Right lobe of liver (tissue), 6 donors: Measurements from ENCODE around the gene ZNF837. TPM values are rescaled to one million over a fixed set of nuclear protein-coding genes. Genes with fewer than 3 reads are reported as not detected.
A peak's percentile ranks its signal among the peaks of the same experiment; 100 is the strongest.

Source experiments
- ATAC-seq, 4 donors: fragments of 200-7000 bp; cut with Tn5 transposase; one replicate each; pipeline ENCODE4 v1.9.1; 2020; ENCODE audit warnings: mild to moderate bottlenecking in 4 of 4, moderate library complexity in 4 of 4
- DNase-seq, 3 donors: peaks; one replicate each; pipeline ENCODE4 v3.0.0-alpha.2; 2020
- H3K27ac ChIP-seq, 3 donors: fragments of 200-600 bp; one replicate each; pipeline ENCODE4 v1.8.0; 2022
- H3K27me3 ChIP-seq, 2 donors: fragments of 200-600 bp; one replicate each; pipeline ENCODE4 v1.8.0; 2022
- H3K36me3 ChIP-seq, 4 donors: fragments of 200-600 bp; sonication (generic) in 1 of 4; one replicate each; pipeline versions ENCODE4 v1.5.1 to v1.8.0; 2017 to 2022; ENCODE audit warnings: control low read depth in 1 of 4
- H3K4me1 ChIP-seq, 4 donors: fragments of 200-600 bp; sonication (generic) in 1 of 4; one replicate each; pipeline versions ENCODE4 v1.5.1 to v1.8.0; 2017 to 2022; ENCODE audit warnings: control low read depth in 1 of 4
- H3K4me3 ChIP-seq, 3 donors: fragments of 200-600 bp; one replicate each; pipeline ENCODE4 v1.8.0; 2022
- H3K9me3 ChIP-seq, 4 donors: fragments of 200-600 bp; sonication (generic) in 1 of 4; one replicate each; pipeline versions ENCODE4 v1.5.1 to v1.8.0; 2017 to 2022; ENCODE audit warnings: control low read depth in 1 of 4
- CTCF ChIP-seq, 4 donors: fragments of 200-600 bp in 3 of 4; fragments of 450-650 bp in 1 of 4; IDR thresholded peaks; one replicate each; pipeline versions ENCODE4 v1.5.1 to v1.8.0; 2016 to 2022; ENCODE audit warnings: antibody characterized with exemption in 4 of 4, mild to moderate bottlenecking in 2 of 4
- POLR2A ChIP-seq: fragments of 450-650 bp; IDR thresholded peaks from one replicate; pipeline ENCODE4 v1.6.1; 2017; ENCODE audit warnings: antibody characterized with exemption, mild to moderate bottlenecking
- WGBS: methylation state at CpG from one replicate; pipeline ENCODE4 v1.1.6; 2018; ENCODE audit warnings: low coverage, low lambda C conversion rate; ENCODE audit not compliant: insufficient coverage; ENCODE audit errors: missing lambda C conversion rate; 5-methylcytosine and 5-hydroxymethylcytosine counted together
- intact Hi-C, 2 donors: fragments of 100-400 bp; cut with DNase I; formaldehyde crosslinking; loops; one replicate each; pipeline versions ENCODE4 v1.11.2 to v1.14.1; 2022
- total RNA-seq, 6 experiments: library from RNA; depleted of rRNA in 2 of 6; stranded (reverse); fragments of >200 nt in 2 of 6; fragmentation: NEBNext Ultra II Directional in 3 of 6; extraction: Animal tissue kit (Norgen Biotek cat#: 25700) in 3 of 6; gene quantifications; one replicate each; pipeline versions ENCODE4 v1.1.0 to v1.2.4, GENCODE V29; 2016 to 2023
- donor health status: DM: no; HTN: yes; CAD: no.
- donor health status: DM: no; HTN: no; CAD: no.
- donor health status: DM: no; HTN: no; CAD: no.
- donor health status: DM: no; HTN: yes; CAD: no.
- donor health status: DM: no; HTN: yes; CAD: no.

The ZNF837 gene
- total RNA-seq, 6 experiments from 2014 or later, result 1.7 to 3.9 (median 2.4) TPM

GRCh38 chr19:58386576-58387337 lies 5.9 kb upstream of the ZNF837 start, which contains the start of gene RPS5:
TSS of gene RPS5 (plus strand) at chr19:58387269. CDS start at chr19:58388138, 869 bp downstream.
- WGBS, result under 1% methylated on average over 34 of the region's 64 CpGs
- intact Hi-C loops, result no loop called here
- Histone ChIP-seq H3K4me1 (peaks cover 0 to 21% (median 6%) of the 10 kb centered on the region in 4 donors), H3K27ac (peak within 1 kb of the TSS; percentile 93 to 98 (median 94)), H3K4me3 (peak within 1 kb of the TSS; percentile 67 to 92 (median 87)), H3K27me3 (no peaks in the 10 kb centered on the region), H3K36me3 (peaks cover 0 to 21% (median 4%) of the 10 kb centered on the region in 4 donors), H3K9me3 (no peaks in the 10 kb centered on the region)
- peak; percentile 89 to 95 (median 92) for ATAC-seq
- no peak for TF ChIP-seq CTCF (IDR thresholded peaks at IDR 0.05)
- peak; percentile 78 for TF ChIP-seq POLR2A
- DNase-seq, result peak; percentile 94 to 97 (median 96)

GRCh38 chr19:58385891-58386575 lies 5.2 kb upstream of the ZNF837 start:
- H3K4me1 ChIP-seq, result peaks cover 0 to 23% (median 6%) of the 10 kb centered on the region in 4 donors
- intact Hi-C loops, result no loop called here
- DNase-seq (peak in 1 of 3 donors; percentile 19), ATAC-seq (peak; percentile 4 to 15 (median 12))
- no peaks in the 10 kb centered on the region for H3K9me3 ChIP-seq
- WGBS, result 31% methylated on average over 4 of the region's 36 CpGs
- TF ChIP-seq CTCF (IDR thresholded peaks at IDR 0.05), result no peak
- no peak for TF ChIP-seq POLR2A
- H3K36me3 ChIP-seq, result peaks cover 0 to 14% (median under 1%) of the 10 kb centered on the region in 4 donors
- peak overlapping the region; percentile 93 to 98 (median 94) for H3K27ac ChIP-seq
- H3K4me3 ChIP-seq, result peak overlapping the region; percentile 67 to 92 (median 87)
- H3K27me3 ChIP-seq, result no peaks in the 10 kb centered on the region

GRCh38 chr19:58385313-58385890 lies 4.6 kb upstream of the ZNF837 start:
- intact Hi-C loops, result no loop called here
- H3K4me3 ChIP-seq, result peak overlapping the region in 2 of 3 donors; percentile 67 to 92
- H3K4me1 ChIP-seq, result peaks cover 0 to 23% (median 6%) of the 10 kb centered on the region in 4 donors
- peaks cover 0 to 12% (median 0%) of the 10 kb centered on the region in 4 donors for H3K36me3 ChIP-seq
- ATAC-seq (no peak), DNase-seq (peak in 1 of 3 donors; percentile 17)
- peak overlapping the region in 1 of 3 donors; percentile 93 for H3K27ac ChIP-seq
- 83% methylated on average over 3 of the region's 9 CpGs for WGBS
- TF ChIP-seq CTCF (IDR thresholded peaks at IDR 0.05) (no peak), POLR2A (no peak)
- no peaks in the 10 kb centered on the region for H3K9me3 ChIP-seq
- no peaks in the 10 kb centered on the region for H3K27me3 ChIP-seq

- Histone ChIP-seq H3K27ac (no peak overlapping the region), H3K4me1 (peaks cover 0 to 31% (median 8%) of the 10 kb centered on the region in 4 donors), H3K36me3 (no peaks in the 10 kb centered on the region), H3K9me3 (no peaks in the 10 kb centered on the region), H3K27me3 (no peaks in the 10 kb centered on the region), H3K4me3 (no peak overlapping the region)
- DNase-seq (peak in 1 of 3 donors; percentile 13), ATAC-seq (no peak)
- 88% methylated on average over 3 of the region's 6 CpGs for WGBS
- no peak for TF ChIP-seq POLR2A
- no peak for TF ChIP-seq CTCF (IDR thresholded peaks at IDR 0.05)
- intact Hi-C loops, result no loop called here
These were observed 2.3 kb upstream of the ZNF837 start for GRCh38 chr19:58382997-58383603.
